ENCODE measurements around the gene KCNJ10.

The KCNJ10 gene

DNA sequence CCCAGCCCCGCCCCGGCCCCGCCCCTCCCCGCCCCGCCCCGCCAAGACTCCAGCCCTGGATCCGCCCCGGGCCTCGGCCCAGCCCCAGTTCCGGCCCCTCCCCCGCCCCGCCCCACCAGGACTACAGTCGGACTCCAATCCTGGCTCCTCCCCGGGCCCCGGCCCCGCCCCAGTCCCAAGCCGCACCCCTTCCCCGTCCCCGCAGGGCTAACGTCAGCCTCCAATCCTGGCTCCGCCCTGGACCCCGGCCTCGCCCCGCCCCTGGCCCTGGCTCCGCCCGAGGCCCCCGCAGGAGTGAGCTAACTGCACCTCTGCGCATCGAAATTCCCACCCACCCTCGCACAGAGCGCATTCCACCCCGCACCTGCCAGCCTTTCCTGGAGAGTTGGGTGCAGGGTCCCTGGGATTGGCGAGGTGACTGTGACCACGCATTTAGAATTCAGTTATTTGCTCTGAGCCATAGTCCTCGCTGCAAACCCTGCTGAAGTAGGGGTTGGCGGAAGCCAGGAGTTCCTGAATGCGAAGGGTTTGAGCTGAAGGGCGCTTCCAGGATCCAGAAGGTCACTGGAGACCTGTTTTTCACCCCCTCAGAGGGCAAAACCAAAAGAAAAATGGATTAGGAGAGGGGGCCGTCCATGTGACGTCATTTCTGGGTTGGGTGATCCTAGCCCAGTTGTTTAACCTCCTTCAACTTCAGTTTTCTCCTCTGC, 29.0 kb upstream of the KCNJ10 start:
- peak; percentile 89 for DNase-seq

DNA sequence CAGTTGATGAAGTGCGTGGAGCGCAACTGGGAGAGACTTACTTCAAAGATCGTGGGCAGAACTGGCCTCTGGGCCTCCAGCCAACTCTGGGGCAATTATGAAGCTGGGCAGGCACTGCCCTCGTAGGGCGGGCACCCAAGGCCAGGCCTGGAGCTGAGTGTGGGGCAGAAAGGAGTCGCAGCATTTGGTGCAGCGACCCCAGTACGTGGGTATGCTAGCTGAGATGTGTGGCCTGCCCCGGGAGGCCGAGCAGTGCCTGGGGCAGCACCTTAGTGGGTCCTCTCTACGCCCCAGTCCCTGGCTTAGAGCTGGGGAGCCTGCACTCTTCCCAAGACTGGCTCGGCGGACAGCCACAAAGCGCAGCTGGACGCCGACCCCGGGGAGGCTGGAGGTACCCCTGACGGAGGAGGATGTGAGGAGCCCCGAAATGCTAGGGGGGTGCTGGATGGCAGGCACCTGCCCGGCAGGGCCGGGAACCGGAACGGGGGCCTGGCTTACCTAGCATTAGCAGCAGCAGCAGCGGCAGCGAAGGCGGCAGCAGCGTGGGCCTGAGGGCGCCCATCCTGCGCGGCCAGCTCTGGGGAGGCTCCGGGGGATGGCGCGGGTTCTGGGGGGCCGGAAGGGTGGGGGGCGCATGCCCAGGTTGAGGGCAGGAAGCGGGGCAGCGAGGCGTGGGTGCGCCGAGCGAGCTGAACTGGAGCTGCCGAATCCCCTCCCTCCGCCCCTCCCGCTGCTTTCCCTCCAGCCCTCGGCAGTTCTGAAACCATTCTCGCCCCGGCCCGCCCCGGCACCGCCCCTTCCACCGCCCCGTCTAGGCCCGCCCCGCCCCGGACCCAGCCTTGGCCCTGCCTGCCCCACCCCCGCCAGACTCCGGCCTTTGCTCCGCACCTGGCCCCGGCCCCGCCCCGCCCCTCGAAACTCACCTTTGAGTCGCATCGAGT, 28.2 kb upstream of the KCNJ10 start, which contains the start of gene IGSF8:
IGSF8 (minus strand) TSS at position 709 of the 941 bp plus-strand sequence; CDS start at position 562, 147 bp downstream.
- DNase-seq: no peak

DNA sequence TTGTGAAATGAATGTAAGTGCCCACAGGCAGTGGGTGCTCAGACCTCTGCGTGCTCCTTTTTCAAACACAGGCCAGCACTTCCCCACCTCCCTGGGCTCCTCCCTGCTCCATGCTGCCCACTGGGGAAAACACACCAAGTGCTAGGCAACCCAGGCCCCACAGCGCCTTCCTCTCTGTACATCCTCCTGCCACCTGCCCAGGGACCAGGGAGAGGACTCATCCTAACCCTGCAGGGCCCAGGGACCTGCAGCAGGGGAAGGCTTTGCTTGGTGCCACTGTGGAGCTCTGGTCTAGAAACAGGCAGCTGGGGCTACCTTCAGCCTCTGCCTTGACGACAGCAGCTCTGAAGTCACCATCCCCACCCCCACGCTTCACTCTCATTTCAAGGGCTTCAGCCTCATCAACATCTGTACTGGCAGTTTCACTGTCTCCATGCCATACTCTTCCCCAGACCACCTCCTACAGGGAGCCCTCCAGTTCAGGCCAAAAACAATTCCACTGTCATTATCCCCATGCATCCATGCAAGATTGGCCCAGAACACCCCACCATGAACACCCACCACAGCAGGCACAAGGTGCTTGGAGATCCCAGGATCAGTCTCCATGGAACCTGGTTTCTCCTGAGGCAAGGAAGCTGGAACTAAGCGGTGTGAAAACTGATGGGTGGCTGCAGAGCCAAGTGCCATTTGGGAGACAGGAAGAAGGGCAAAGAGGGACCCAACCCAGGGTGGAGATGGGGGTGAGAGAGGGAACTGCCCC, 27.4 kb upstream of the KCNJ10 start:
- no peak for DNase-seq

DNA sequence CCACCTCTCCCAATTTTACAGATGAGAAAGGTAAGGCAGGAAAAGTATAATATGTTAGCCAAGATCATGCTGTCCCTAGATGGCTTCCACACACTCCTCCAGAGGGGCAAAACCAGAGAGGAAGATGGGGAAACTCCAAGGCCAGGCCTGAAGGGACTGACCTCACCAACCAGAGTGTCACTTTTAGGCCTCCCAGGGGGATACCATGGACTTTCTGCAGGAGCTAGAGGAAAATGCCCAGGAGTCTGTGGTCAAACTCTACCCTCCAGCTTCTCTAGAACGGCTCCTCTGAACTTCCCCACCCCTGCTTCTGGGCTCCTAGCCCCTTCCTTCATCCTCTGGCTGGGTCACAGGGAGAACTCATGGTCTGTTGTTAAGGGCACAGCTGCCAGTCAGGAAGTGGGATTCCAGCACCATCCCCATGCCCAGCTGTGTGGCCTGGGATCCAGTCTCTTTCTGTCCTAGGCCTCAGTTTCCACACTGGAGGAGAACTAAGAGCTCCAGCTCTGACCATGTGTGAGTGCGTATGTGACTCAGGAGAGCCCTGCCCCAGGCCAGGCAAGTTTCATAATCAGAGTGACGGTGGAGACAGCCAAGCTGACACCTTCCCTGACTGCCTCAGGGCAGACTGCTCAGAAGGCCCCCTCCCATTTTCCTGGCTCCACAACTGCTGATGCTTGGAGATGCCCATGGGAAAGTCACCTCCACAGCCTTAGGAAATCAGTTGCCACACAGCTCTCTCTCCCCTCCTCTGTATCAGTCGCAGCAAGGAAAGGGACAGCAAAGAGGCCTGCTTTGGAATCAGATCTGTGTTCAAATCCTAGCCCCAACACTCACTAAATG, 26.5 kb upstream of the KCNJ10 start:
- no peak for DNase-seq

DNA sequence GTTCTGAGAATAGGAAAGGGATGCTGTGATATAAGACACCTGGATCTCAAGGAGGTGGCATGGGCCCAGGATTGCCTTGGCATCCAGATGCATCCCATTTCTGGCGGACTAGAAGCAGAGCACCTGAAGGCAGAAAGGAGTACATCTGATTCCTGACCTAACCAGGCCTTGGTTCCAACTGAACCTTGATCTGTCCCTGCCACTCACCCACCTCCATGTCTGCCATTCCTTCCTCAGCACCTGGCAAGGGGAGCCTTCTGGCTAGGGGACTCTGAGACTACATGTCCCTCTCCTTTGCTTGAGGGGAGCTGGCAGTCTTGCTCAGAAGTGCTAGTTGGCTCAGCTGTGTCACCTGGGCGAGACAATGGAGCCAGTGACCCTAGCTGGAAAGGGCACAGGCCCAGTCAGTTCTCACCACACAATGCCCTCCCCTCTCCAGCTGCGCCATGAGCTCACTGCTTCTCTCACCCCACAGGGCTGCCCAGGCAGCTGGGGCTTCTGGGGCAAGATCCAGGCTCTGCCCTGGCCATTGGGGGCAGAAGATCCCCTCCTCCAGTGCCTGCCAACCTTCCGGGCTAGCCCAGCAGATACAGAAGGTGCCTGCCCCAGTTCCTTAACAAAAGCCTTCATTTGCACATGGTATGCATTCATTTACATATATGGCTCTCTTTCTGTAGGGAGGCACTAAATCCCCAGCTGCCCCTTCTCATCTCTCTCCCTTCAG, 25.6 kb upstream of the KCNJ10 start:
- no peak for DNase-seq

DNA sequence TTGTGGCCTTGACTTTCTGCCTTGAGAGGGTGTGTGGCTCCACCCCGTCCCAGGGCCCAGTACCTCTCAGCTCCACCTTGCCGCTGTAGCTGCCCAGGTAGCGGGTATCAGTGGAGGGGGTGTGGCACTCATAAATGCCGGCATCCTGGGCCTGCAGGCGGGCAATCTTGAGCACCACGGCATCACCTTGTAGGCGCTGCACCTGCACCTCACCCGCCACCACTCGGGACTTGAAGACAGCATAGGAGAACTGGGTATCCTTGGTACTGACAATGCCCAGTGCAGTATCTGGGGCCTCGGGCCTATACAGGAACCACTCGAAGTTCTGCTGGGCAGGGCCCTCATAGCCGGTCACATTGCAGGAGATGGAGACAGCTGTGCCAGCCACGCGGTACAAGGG, 24.8 kb upstream of the KCNJ10 start:
- DNase-seq: no peak

DNA sequence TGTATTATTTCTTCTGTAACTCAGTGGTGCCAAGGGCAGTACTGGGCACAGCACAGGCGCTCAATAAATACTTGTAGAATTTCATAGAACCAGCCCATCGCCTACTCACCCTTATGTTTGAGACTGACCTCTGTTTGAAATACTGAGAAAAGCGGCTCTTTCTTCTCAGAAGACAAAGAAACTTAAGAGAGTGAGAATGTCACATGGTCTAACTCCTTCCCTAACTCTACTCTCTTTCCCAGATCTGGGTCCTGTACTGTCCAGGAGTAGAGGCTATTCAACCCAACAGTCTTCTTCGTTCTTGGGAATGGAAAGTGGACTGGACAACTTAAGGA, 24.3 kb upstream of the KCNJ10 start:
- no peak for DNase-seq

DNA sequence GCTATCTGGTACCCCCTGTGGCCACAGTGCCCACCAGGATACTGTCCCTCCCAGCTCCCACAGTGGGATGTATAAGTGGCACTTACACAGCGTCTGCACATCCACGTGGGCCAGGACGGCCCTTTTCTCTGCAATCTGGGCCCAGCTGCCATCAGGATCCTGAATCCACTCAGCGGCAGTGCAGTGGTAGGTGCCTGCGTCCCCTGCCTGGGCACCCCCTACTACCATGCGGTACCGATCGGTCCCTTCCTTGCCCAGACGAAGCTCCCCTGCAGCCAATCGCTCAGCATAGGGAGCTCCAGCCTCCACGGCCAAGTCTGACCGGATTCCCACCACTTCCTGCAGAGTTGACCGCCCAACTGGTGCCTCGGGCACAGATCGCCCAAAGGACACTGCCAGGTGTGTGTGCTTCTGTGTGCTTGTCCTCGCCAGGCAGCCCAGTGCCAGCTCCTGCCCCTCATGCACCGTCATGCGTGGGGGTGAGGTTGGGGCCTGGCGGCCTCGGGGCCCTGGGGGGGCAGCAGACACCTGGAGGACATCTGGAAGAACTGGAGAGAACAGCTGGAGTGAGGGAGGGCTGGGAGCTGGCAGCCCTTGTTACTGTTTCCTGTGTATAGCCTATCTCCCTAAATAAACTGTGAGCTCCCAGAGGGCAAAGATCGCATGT, 23.8 kb upstream of the KCNJ10 start:
- DNase-seq: no peak

DNA sequence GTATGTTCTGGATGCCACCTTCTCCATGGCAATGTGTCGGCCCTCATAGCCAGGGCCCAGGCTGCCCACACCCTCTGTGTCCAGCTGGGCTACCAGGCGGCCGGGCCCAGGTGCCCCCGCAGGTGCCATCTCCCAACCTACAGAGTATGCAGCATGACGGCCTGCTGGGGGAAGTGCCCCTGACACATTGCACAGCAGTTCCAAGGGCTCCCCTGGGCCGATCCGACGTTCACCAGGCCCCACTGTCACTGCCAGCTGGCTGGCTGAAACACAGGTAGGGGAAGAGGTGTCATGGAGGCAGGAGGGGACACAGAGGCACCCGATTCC, 23.1 kb upstream of the KCNJ10 start:
- no peak for DNase-seq

DNA sequence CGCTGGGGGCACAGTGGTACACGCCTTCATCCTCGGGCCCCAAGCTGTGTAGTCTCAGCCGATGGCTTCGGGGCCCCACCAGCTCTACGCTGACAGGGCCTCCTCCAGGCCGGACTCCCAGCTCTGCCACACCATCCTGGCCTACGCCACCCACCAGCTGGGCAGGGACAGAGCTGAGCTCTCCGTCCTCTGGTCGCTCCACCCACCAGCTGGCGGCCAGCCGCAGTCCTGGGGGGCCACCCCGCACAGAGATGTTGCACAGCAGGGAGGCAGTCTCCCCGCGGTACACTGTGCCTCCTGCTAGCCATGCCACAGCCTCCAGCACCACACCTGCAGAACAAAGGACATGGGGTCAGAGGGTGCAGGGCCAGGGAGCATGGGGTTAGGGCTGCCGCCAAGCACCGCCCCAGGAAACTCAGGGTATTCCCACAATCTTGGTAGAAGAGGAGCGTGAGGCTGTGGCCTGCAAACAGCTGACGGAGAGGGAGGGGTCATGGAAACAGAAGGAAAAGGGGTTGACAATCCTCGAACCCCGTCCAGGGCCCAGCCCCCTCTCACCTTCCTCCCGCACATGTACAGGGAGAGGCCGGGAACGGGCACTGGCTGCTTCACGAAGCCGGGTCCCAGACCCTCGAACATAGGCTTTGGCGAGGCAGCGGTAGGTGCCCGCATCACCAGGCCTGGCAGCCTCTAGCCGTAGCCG, 22.6 kb upstream of the KCNJ10 start:
- no peak for DNase-seq

DNA sequence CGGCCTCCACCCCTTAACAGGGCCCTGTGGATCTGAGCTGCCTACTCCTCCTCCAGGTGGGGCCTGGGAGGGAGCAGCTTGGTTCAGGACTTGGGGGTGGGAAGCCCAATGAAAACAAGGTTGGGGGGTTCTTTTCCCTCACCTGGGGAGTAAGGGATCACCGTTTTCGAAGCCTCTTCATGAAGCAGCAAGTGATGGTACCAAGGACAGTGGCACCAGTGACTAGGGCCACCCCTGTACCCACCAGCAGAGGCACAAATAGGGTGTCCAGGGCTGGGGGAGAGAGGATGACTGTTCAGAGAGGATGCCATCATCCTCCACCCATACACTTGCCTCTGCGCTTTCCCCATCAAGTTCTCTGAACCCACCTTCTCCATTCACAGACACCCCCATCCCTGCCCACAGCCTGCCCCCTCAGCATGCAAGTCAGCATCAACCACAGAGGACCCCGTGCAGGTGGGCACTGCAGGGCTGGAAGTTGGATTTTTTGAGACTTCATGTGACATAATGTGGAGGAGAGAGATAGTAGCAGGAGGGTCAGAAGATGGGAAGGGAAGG, 21.8 kb upstream of the KCNJ10 start:
- no peak for DNase-seq

DNA sequence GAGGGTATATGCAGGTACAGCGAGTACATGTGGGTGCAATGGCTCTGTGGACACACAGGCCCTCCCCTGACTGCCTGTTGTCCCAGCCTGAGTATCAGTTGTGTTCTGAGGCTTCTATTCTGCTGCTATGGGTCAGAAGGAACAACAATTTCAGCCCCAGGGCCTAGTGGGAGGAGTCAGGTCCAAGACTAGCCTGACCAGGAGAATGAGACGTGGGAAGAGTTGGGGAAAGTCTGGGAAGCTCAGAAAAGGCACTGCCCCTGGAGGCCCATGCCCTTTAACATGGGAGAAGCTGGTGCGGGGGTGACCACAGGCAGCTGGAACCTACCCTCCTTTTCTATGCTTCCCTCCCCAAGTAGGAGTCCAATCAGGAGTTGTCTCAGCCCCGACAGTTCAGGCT, 20.8 kb upstream of the KCNJ10 start:
- no peak for DNase-seq

DNA sequence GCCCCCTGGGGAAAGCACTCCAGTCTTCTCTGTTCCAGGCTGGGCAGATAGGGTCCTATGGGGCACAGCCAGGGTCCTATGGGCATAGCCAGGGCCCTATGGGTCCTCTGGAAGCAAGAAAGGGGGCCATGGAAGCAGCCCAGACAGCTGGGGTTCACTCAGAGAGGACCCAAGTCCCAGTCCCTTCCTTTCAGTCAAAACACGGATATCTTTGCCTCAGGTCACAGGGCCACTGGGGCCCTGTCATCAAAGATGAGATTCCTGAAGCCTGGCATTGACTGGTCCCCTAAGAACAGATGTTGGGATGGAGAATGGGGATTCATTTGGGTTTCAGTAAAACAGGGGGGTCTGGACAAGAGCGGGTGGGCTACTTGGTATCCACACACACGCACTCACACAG, 19.9 kb upstream of the KCNJ10 start:
- DNase-seq: no peak

DNA sequence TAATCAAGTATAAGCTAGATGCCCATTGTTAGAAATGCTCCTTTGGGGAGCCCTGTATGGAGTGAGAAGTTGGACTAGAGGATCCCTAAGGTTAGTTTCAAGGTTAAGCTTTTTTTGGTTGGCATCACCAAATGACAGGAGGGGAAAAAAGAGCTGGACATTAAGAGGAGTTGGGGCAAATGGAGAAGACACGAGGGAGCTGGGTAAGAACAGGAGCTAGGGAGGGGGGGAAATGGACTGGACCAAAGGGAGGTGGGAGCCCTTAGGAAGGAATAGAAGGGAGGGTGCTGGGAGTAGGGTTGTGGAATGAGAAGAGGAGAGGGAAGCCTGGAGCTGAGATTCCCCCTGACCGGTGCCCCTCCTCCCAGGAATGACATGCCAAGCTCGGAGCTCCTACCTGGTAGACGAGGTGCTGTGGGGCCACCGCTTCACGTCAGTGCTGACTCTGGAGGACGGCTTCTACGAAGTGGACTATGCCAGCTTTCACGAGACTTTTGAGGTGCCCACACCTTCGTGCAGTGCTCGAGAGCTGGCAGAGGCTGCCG, 17.2 kb upstream of the KCNJ10 start:
- no peak for DNase-seq

DNA sequence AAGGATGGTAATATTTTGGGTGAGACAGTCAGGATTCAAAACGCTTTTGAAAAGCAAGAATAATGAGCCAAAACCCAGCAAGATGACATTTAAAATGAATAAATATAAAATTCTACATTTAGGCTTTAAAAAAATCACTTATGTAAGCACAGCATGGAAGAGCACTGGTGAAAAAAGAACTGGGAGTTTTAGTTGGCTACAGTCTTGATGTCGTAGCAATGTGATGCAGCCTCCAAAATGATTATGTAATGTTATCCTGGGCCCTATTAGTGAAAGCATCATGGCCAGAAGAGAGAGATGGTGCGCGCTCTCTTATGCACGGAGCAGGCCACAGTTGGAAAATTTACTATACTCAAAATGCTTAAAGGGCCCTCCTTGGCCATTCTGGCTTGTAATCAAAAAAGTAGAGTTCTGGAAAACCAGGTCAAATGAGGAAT, 16.5 kb upstream of the KCNJ10 start:
- no peak for DNase-seq

DNA sequence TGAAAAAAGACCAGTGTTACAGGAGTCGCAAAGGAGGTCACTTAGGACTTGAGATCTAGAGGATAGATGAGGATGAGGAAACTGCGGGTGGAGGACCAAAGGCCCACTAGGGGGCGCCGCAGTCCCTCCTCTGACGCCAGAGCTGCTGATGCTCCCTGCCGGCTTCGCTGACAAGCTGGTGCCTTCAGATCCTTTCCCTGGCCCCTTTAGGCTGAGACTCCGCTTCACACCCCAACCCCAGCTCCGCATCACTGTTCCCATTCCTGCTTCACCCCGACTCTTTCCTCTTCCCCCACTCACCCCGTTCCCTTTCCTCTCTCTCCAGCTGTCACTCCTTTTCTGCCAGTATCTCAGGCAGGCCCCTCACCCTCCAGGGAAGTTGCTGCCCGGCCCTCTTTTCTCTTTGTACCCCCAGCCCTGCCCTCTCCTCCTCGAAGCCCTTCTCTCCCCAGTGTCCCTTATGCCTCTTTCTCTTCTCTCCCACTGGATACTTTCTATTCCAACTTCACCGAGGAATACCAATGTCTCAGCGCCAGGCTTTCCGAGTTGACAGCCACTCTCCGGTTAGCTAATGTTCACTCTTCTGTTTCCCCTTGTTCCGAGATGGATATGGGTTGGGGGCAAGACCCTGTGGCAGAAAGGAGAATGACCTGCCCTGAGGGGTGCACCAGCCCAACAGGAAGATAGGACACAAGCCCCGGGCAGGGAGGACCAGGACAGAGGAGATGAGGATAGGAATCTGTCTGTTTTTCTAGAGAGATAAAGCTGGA, 15.9 kb upstream of the KCNJ10 start:
- DNase-seq: peak; percentile 15

DNA sequence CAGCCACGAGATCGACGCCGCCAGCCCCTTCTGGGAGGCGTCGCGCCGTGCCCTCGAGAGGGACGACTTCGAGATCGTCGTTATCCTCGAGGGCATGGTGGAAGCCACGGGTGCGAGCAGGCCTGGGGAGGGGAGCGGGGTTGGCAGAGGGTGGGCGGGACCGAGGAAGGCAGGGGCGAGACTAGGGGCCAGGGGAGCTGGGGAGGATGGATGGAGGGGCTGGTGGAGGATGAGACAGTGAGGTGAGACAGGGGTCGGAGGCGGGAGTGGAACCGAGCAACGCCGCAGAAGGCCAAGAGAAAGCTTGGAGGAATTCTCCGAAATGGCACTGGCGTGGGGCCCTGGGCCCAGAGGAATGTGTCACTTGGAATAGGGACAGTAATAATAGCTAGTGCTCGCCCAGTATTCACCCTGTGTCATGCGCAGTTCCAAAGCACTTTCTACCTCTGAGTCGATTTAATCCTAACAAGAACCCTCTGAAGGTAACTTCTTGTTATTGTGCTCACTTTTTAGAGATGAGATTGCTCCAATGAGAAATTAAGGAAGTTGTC, 14.9 kb upstream of the KCNJ10 start:
- no peak for DNase-seq

DNA sequence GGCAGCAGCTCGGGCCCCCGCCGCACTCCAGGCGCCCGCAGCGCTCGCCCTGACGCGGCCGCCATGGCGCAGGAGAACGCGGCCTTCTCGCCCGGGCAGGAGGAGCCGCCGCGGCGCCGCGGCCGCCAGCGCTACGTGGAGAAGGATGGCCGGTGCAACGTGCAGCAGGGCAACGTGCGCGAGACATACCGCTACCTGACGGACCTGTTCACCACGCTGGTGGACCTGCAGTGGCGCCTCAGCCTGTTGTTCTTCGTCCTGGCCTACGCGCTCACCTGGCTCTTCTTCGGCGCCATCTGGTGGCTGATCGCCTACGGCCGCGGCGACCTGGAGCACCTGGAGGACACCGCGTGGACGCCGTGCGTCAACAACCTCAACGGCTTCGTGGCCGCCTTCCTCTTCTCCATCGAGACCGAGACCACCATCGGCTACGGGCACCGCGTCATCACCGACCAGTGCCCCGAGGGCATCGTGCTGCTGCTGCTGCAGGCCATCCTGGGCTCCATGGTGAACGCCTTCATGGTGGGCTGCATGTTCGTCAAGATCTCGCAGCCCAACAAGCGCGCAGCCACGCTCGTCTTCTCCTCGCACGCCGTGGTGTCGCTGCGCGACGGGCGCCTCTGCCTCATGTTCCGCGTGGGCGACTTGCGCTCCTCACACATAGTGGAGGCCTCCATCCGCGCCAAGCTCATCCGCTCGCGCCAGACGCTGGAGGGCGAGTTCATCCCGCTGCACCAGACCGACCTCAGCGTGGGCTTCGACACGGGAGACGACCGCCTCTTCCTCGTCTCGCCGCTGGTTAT, 14.2 kb upstream of the KCNJ10 start:
- no peak for DNase-seq
